GM12878 (cell line): ENCODE data around the gene GLI2. TPM values are rescaled to one million over a fixed set of nuclear protein-coding genes. Genes with fewer than 3 reads are reported as not detected.
A peak's percentile ranks its signal among the peaks of the same experiment; 100 is the strongest.

Experiments
- ATAC-seq: fragments of 200-7000 bp; cut with Tn5 transposase; 3 replicates; pipeline ENCODE4 v1.9.1; 2020; ENCODE audit warnings: mild to moderate bottlenecking, moderate library complexity
- BruUV-seq: library from RNA; stranded (reverse); fragments of 400-500 nt; replicated peaks from 2 replicates; lab custom pipeline; 2021; lab: Mats Ljungman, UMichigan
- CTCF ChIA-PET: fragments of 300-600 bp; sonication (Branson Sonifier 250); formaldehyde crosslinking; extraction: SDS; loops from one replicate; lab custom pipeline; 2021; ENCODE audit warnings: inconsistent platforms; lab: Yijun Ruan, JAX
- POLR2A ChIA-PET: fragments of 350-600 bp; formaldehyde crosslinking; extraction: SDS; loops from one replicate; lab custom pipeline; 2021; ENCODE audit warnings: inconsistent platforms; lab: Charles Lee
- RAD21 ChIA-PET: fragments of 300-600 bp; sonication (Branson Sonifier 250); formaldehyde crosslinking; loops from one replicate; lab custom pipeline; 2023; ENCODE audit warnings: antibody characterized with exemption; ENCODE audit not compliant: unreplicated experiment; lab: Charles Lee
- SMC1A ChIA-PET: fragments of 300-600 bp; sonication (Branson Sonifier 250); formaldehyde crosslinking; loops from one replicate; lab custom pipeline; 2023; ENCODE audit not compliant: unreplicated experiment, uncharacterized antibody; lab: Charles Lee
- DNase-seq: peaks from one replicate; pipeline ENCODE4 v3.0.0-alpha.2; 2011; ENCODE audit warnings: low read depth, low spot score
- FAIRE-seq: peaks from 3 replicates; lab custom pipeline; 2011; peaks lifted over from hg19 to GRCh38; lab: Jason Lieb, UNC
- H2AFZ ChIP-seq: 2 replicates; pipeline ENCODE4 v1.6.0; 2011; ENCODE audit warnings: low read depth, low read length, control low read depth; ENCODE audit not compliant: control insufficient read depth
- H3K27ac ChIP-seq: 2 replicates; pipeline ENCODE4 v1.5.1; 2011; ENCODE audit warnings: control low read depth; ENCODE audit not compliant: control insufficient read depth, insufficient read depth
- H3K27me3 ChIP-seq, 2 experiments: replicated peaks in 1 of 2; 2 replicates each; pipeline versions ENCODE4 v1.6.0 to v1.6.1; 2011; ENCODE audit warnings: low read length in 1 of 2; ENCODE audit not compliant: control insufficient read depth in 2 of 2, insufficient read depth in 2 of 2
- H3K36me3 ChIP-seq, 2 experiments: 2 replicates each; pipeline ENCODE4 v1.5.1; 2011; ENCODE audit warnings: low read length in 1 of 2; ENCODE audit not compliant: control insufficient read depth in 2 of 2, insufficient read depth in 2 of 2
- H3K4me1 ChIP-seq: 2 replicates; pipeline ENCODE4 v1.6.1; 2011; ENCODE audit warnings: mild to moderate bottlenecking, low read length, moderate library complexity, mixed read lengths; ENCODE audit not compliant: control insufficient read depth, insufficient read depth
- H3K4me2 ChIP-seq: 2 replicates; pipeline ENCODE4 v1.6.0; 2011; ENCODE audit warnings: control low read depth; ENCODE audit not compliant: control insufficient read depth, insufficient read depth
- H3K4me3 ChIP-seq: fragments of 200-600 bp; sonication (generic); 2 replicates; pipeline ENCODE4 v1.5.1; 2016
- H3K79me2 ChIP-seq: 2 replicates; pipeline ENCODE4 v1.6.0; 2011; ENCODE audit warnings: low read length; ENCODE audit not compliant: control insufficient read depth, insufficient read depth
- H3K9ac ChIP-seq: 2 replicates; pipeline ENCODE4 v1.8.0; 2011; ENCODE audit warnings: low read length, control low read depth, mixed read lengths; ENCODE audit not compliant: control insufficient read depth, insufficient read depth
- H3K9me3 ChIP-seq: replicated peaks from 3 replicates; pipeline ENCODE4 v1.5.1; 2011; ENCODE audit warnings: mild to moderate bottlenecking, low read length; ENCODE audit not compliant: control insufficient read depth, insufficient read depth
- H4K20me1 ChIP-seq: 2 replicates; pipeline ENCODE4 v1.6.0; 2011; ENCODE audit not compliant: control insufficient read depth, insufficient read depth
- BCL11A ChIP-seq: IDR thresholded peaks from 2 replicates; pipeline ENCODE4 v1.6.1; 2011; ENCODE audit warnings: low read depth, low read length
- CHD2 ChIP-seq: IDR thresholded peaks from 2 replicates; pipeline ENCODE4 v1.6.1; 2011; ENCODE audit warnings: low read depth, low read length, improper control_type of control experiment, borderline replicate concordance
- CREM ChIP-seq: IDR thresholded peaks from 2 replicates; pipeline ENCODE4 v1.6.1; 2014; ENCODE audit warnings: antibody characterized with exemption, low read depth
- ELK1 ChIP-seq: IDR thresholded peaks from 2 replicates; pipeline ENCODE4 v1.6.1; 2012; ENCODE audit warnings: low read depth, low read length, improper control_type of control experiment
- EP300 ChIP-seq, 2 experiments: fragments of 150-350 bp in 1 of 2; IDR thresholded peaks; 2 replicates each; pipeline ENCODE4 v1.6.1; 2011 to 2012; ENCODE audit warnings: low read depth in 2 of 2, low read length in 2 of 2, borderline replicate concordance in 1 of 2, improper control_type of control experiment in 1 of 2, inconsistent platforms in 1 of 2; ENCODE audit not compliant: control insufficient read depth in 1 of 2
- MTA2 ChIP-seq: fragments of 450-650 bp; IDR thresholded peaks from 2 replicates; pipeline ENCODE4 v1.6.1; 2016; ENCODE audit warnings: low read depth, mild to moderate bottlenecking, moderate library complexity
- NBN ChIP-seq: fragments of 450-650 bp; IDR thresholded peaks from 2 replicates; pipeline ENCODE4 v1.6.1; 2016
- POU2F2 ChIP-seq: IDR thresholded peaks from 3 replicates; pipeline ENCODE4 v1.6.1; 2011; ENCODE audit warnings: low read depth, mild to moderate bottlenecking, low read length, borderline replicate concordance
- RAD21 ChIP-seq: IDR thresholded peaks from 2 replicates; pipeline ENCODE4 v1.6.1; 2011; ENCODE audit warnings: mild to moderate bottlenecking, low read depth, low read length, moderate library complexity; ENCODE audit not compliant: insufficient read depth
- RFX5 ChIP-seq: IDR thresholded peaks from 2 replicates; pipeline ENCODE4 v1.6.1; 2011; ENCODE audit warnings: low read depth, low read length, improper control_type of control experiment
- SMAD1 ChIP-seq: fragments of 450-650 bp; IDR thresholded peaks from 2 replicates; pipeline ENCODE4 v1.6.1; 2018; ENCODE audit warnings: mild to moderate bottlenecking, low read depth; ENCODE audit not compliant: partially characterized antibody
- SMC3 ChIP-seq: IDR thresholded peaks from 2 replicates; pipeline ENCODE4 v1.6.1; 2011; ENCODE audit warnings: low read length, improper control_type of control experiment, borderline replicate concordance
- ZNF592 ChIP-seq: fragments of 450-650 bp; IDR thresholded peaks from 2 replicates; pipeline ENCODE4 v1.6.1; 2017; ENCODE audit warnings: mild to moderate bottlenecking, moderate library complexity
- WGBS: methylation state at CpG from one replicate; pipeline ENCODE4 v1.1.6; 2016; ENCODE audit warnings: low lambda C conversion rate; ENCODE audit not compliant: insufficient replicate concordance, insufficient coverage; ENCODE audit errors: missing lambda C conversion rate; 5-methylcytosine and 5-hydroxymethylcytosine counted together
- in situ Hi-C: fragments of 300-500 bp; cut with MboI; formaldehyde crosslinking; loops from 9 replicates; pipeline ENCODE4 v1.14.3; 2018; ENCODE audit warnings: mixed read lengths
- intact Hi-C: fragments of 100-400 bp; cut with micrococcal nuclease; formaldehyde crosslinking; loops from one replicate; pipeline ENCODE4 v1.14.2; 2022; ENCODE audit not compliant: unreplicated experiment
- polyA plus RNA-seq, 11 experiments: library from polyadenylated mRNA; depleted of rRNA in 4 of 11; unstranded in 6 of 11; stranded (reverse) in 5 of 11; fragments of >200 nt; fragmentation: Nextera tagmentation in 4 of 11; fragmentation: Illumina TruSeq in 1 of 11; extraction: Ambion mirVana in 4 of 11; extraction: Trizol in 1 of 11; gene quantifications; 1 replicate in 1 of 11; 2 replicates in 10 of 11; pipeline versions ENCODE4 v1.2.1 to v1.2.3, GENCODE V29; 2011 to 2016; ENCODE audit warnings: inconsistent platforms in 2 of 11, missing spikeins in 2 of 11, low read depth in 1 of 11
- total RNA-seq, 4 experiments: library from RNA; depleted of rRNA in 3 of 4; stranded (reverse); fragments of >200 nt in 3 of 4; fragmentation: Illumina TruSeq in 1 of 4; extraction: Trizol in 1 of 4; gene quantifications; 2 replicates each; pipeline versions ENCODE4 v1.2.1 to v1.2.3, GENCODE V29; 2013 to 2021
- TF ChIP-seq, protein P1 (sequence below): fragments of 450-650 bp; conservative IDR thresholded peaks from 2 replicates; pipeline ENCODE4 v1.6.1; 2017; ENCODE audit warnings: mild to moderate bottlenecking, moderate library complexity

Gene GLI2
- total and polyA plus RNA-seq, 10 of the 15 experiments (the other 5 are each of a cell fraction or from before 2014, with no cell fraction given) = 0.01 TPM; not detected in 9

DNA sequence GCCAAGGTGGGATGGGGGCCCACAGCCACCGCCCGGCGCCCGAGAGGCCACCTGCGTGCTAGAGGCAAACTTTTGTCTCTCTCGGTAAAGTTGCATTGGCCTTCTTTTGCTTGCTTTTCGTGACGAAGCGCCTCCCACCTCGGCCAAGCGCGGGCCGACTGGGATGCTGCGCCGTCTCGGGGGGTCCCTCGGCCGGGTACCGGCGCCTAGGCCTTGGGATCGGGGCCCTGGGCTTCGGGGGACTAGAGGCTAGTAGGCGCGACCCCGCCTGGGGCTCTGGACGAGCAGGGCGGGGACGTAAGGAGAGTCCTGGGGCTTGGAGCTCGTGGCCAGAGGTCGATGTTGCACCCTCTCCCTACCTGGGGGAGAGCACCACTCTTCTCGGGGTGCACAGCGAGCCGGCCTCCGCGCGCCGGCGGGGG lies 545 bp downstream of the GLI2 start:
- no peak for TF ChIP-seq NBN
- no peak for TF ChIP-seq CHD2
- no peak for TF ChIP-seq CREM
- TF ChIP-seq, protein P1, sequence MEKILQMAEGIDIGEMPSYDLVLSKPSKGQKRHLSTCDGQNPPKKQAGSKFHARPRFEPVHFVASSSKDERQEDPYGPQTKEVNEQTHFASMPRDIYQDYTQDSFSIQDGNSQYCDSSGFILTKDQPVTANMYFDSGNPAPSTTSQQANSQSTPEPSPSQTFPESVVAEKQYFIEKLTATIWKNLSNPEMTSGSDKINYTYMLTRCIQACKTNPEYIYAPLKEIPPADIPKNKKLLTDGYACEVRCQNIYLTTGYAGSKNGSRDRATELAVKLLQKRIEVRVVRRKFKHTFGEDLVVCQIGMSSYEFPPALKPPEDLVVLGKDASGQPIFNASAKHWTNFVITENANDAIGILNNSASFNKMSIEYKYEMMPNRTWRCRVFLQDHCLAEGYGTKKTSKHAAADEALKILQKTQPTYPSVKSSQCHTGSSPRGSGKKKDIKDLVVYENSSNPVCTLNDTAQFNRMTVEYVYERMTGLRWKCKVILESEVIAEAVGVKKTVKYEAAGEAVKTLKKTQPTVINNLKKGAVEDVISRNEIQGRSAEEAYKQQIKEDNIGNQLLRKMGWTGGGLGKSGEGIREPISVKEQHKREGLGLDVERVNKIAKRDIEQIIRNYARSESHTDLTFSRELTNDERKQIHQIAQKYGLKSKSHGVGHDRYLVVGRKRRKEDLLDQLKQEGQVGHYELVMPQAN = no peak
- TF ChIP-seq ELK1 = no peak
- no peak for TF ChIP-seq RFX5
- TF ChIP-seq SMAD1 = no peak
- no peak for TF ChIP-seq ZNF592
- TF ChIP-seq SMC3 = no peak
- no peak for TF ChIP-seq POU2F2
- no peak for TF ChIP-seq RAD21
- no peak for TF ChIP-seq MTA2
- no peak for TF ChIP-seq BCL11A
- no peak for TF ChIP-seq EP300 (IDR thresholded peaks at IDR 0.05; ENCODE audit: borderline replicate concordance in 1 of 2, control insufficient read depth in 1 of 2, low read depth in 2 of 2, low read length in 2 of 2)
- H3K27me3 ChIP-seq = peaks cover 22 to 25% of the 10 kb centered on the region in 2 experiments
- no peaks in the 10 kb centered on the region for H3K36me3 ChIP-seq
- no peak for DNase-seq
- H2AFZ ChIP-seq = no peak overlapping the region
- no TSS peak for BruUV-seq
- no peaks in the 10 kb centered on the region for H3K9me3 ChIP-seq
- no peaks in the 10 kb centered on the region for H3K4me1 ChIP-seq
- in situ Hi-C loops = no loop called here
- peak overlapping the region; percentile 7; the same call in 1 of the 2 replicates for H3K4me2 ChIP-seq
- SMC1A ChIA-PET = no interaction called here
- H3K27ac ChIP-seq = no peak overlapping the region
- no peak overlapping the region for H3K4me3 ChIP-seq
- 4% methylated on average over 31 of the region's 38 CpGs for WGBS
- H3K9ac ChIP-seq = no peak overlapping the region
- intact Hi-C loops = no loop called here
- no peak for FAIRE-seq
- H4K20me1 ChIP-seq = no peaks in the 10 kb centered on the region
- RAD21 ChIA-PET = no interaction called here
- POLR2A ChIA-PET = no interaction called here
- CTCF ChIA-PET = no interaction called here
- no peak; the same call in 2 of the 3 replicates for ATAC-seq
- H3K79me2 ChIP-seq = no peaks in the 10 kb centered on the region
